ENCODE results near the gene KCNG1.
A peak's percentile ranks its signal among the peaks of the same experiment; 100 is the strongest.

KCNG1 gene

DNA sequence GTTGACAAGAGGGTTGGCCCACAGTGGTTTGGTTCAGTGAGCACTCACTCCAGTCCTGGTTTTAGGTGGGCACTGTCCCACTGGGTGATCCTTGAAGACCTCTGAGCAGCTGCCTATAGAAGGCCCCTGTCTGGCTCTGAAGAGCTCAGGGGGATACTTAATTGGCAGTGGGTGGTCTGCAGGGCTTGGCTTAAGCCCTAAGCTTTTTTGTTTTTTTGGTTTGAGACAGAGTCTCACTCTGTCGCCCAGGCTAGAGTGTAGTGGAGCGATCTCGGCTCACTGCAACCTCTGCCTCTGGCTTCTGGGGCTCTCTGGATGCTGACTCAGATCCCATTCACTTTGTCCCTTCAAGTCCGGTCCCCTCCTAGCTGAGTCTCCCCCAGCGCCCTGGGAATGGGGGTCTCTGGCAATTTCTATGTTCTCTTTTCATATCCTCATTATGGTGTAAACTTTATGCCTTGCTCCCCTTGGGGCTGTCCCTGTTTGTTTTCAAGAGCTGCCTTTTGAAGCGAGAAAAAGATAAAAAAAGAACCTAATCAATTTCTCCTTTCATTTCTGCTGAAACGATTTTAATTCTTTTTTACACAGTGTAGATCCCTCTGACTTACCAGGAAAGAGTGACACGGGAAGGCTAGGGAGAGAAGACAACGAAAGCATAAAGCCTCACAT is 12.2 kb upstream of the KCNG1 start:
- DNase-seq (ENCODE audit: low read depth), result no peak

DNA sequence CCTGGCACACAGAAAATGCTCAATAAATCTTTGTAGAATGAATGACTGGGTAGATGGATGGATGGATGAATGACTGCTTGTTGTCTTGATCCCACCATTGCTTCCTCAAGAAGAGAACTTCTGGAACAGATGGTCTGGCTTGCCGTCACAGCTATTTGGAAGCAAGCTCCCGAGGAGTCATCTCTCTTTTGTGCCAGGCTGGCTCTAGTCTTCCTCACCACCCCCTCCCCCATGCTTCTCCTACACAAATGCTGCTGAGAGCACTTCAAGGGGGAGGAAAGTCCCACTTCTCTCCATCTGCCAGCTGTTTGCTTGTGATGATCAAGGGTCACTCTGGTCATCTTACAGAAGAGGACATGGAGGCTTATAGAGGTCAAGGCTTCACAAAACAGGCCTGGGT is 11.6 kb upstream of the KCNG1 start:
- no peak for DNase-seq (ENCODE audit: low read depth)

DNA sequence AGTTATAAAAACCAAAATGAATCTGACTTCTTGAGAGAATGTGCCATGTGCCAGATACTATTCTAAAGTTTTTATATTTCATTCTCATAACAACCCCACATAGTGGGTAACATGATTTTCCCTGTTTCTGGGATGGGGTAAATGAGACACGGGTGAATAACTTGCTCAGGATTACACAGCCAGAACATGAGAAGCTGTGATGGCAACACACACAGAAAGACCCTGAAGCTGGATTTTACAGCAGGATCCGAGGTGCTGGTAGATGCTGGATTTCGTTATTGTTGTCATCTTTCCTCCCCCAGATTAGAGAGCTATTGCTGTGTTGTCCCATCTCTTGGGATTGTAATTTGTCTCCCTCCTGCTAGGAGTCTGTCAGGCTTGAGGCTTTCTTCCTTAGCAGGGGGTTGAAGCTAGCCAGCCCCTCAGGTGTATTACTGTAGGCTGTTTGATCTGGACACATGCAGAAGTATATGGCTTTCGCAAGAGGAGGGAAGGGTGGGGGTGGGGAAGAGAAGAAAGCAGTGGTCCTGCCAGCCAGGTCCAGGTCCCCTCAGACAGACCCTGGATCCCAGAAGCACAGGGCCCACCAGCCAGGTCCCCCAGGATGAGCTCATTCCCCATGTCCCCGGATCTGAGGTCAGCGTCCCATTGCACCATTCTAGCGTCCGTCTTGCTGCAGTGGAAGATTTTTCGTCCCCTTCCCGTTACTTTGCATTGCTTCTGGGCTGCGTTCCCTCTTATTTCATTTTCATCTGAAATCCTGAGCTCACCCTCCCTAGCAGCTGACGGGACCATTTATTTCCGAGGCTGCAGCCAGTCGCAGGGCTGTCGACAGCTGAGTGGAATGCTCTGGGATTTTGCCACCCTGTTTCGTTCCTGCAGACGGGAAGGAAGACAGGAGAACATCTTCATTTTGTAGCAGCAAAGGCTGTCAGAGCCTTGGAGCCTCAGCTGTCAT is 7.3 kb upstream of the KCNG1 start:
- DNase-seq (ENCODE audit: low read depth), result no peak

DNA sequence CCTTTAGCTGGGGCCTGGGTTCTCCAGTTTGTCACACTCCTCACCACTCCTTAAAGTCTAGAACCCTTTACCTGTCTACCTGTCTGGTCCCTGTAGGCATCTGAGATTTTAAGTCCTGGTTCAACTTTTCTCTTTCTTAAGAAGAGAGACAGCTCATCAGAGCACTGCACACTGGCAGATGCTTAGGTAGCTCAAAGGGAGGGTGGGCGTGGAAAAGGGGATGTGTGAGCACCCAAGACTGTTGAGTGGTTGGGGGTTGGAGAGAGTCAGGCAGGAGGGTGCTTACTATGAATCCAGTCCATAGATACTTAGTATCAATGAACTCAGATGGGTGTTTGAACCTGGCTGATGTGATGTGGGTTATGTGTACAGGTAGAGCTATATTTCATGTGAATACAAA is 6.6 kb upstream of the KCNG1 start:
- DNase-seq (ENCODE audit: low read depth), result no peak

DNA sequence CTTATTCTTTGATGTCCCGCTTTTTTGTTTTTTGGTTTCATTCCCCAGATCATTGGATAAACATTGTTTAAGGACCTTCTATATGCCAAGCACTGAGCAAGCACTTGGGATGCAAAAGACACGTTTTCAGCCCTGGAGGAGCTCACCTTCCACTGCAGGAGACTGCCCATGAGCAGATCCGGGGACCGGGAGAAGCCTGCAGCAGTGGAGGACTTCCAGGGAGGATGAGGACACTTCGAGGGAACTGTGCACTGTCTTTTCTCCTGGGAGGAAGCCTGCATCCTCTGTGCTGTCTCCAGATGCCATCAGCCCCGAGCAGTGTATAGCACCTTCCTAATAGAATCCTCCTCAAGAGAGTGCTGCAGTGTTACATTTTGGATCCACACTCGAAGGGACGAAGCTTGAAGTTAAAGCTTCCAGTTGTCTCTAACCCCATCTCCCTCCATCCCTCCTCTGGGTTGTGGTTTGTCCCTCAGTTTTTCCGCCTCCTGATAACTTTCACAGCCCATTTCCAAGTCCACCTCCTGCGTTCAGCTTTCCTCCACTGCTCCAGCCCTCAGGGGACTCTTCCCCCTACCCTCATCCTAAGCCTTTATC is 5.8 kb upstream of the KCNG1 start:
- DNase-seq (ENCODE audit: low read depth), result no peak

DNA sequence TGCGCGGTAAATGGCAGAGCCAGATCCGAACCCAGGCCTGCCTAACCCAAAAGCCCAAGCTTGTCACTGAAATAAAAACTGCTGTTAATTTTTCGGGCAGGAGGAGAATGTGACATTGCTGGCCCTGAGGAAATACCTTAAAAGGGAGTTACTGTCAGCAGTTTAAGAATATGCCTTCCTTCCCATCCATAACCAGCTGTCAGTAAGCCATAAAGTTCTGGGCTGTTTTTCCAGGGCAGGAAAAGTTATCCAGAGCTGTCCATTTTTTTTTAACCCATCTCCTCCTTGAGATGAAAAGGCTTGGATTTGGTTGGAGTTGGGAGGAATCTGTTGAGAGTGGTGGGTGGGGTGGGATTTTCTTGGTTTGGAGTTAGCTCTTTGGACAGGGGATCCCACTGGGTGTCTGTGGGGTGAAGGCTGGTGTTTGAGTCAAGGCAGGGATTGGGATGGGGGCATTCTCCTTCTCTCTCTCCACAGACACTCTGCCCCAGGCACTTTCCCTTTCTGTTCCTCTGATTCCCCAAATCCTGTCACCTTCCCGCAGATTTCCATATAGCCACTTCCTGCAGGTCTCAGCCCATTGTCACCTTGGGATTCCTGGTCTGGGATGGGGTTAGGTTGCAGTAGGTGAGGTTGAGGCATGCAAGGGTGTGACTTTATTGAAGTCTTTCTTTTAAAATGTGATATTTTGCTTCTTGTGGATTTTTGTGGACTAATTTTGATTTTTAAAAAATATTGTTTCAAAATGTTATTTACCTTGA is 4.3 kb upstream of the KCNG1 start:
- DNase-seq (ENCODE audit: low read depth), result no peak

DNA sequence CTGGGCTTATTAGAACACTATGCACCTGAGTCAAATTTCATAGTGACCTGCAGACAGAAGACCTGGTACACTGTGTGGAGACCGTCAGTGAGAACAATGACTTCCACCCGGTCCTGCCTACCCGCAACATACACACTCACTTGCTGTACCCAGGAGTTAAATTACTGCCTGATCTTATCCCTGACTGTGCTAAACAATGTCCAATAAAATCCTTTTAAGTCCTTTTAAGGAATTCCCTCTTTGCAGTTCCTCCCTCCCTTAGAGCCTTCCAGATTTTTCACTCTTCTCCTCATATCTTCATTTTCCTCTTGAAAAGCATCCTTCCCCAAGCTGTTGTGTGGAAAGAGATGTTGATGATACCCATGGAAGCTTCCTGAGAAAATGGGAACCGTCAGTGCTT is 3.4 kb upstream of the KCNG1 start:
- no peak for DNase-seq (ENCODE audit: low read depth)

DNA sequence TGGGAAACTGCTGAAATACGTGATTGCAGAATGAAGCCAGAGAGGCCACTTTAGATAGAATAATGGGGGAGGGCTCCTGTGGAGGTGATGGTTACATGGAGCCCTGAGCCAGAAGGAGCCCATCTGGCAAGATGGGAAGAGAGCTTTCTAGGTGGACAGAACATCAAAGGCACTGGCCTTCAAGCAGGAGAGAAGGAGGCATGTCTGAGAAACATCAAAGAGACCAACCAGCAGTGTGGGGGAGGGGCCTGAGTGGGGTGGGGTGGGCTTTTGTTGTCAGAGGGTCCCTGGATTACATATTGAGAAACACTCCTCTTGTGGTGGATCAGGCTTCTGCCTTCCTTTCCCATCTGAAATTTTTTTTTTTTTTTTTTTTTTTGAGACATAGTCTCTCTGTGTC is 1.9 kb upstream of the KCNG1 start:
- DNase-seq (ENCODE audit: low read depth), result no peak

DNA sequence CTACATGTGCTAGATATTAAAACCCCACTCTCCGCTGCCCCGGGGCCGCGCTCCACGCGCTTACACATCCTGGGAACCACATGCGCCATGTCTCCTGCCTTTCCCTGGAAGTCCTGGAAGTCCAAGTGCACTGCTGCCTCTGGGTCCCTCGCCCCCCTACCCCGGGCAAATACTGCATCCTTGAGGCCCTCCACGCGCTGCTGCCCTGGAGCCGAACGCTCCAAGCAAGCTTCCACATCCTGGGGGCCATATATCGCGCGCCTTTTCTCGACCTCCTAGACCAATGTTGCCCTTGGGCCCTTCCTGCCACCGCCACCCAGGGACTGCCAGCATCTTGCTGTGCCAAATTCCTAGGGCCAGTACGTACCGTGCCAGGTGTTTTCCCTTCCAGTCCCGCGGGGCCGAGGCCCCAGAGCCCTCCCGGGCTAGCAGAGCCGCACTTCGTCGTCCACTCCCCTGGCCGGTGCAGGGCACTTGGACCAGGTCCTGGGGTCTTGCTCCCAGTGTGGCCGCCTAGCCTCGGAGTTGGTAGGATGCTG is 779 bp upstream of the KCNG1 start:
- peak; percentile 7 for DNase-seq (ENCODE audit: low read depth)

DNA sequence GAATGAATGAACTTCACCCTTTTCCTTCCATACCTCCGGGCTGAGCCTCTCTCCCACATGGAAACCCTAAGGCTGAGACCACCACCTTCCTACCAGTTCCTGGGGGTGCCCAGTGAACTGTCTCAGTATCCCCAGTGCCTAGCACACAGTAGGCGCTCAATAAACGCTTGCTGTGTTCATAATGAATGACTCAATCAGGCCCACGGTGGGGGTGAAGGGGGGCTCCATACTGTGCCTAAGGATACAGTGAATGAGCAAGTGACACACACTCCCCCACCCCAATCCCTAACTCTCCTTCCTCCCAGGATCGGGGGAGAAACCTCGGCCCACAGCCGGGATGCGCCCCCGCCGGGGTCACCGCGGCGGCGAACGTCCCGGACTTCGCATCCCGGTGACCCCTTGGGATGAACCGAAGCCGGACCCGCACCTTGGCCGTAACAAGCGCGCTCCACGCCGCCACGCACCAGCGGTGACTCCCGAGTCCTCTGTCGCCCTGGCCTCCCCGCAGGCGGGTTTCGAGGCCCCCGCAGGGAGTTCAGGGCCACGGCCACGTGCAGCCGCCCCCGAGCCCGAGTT is 592 bp downstream of the KCNG1 start:
- peak; percentile 6 for DNase-seq (ENCODE audit: low read depth)

DNA sequence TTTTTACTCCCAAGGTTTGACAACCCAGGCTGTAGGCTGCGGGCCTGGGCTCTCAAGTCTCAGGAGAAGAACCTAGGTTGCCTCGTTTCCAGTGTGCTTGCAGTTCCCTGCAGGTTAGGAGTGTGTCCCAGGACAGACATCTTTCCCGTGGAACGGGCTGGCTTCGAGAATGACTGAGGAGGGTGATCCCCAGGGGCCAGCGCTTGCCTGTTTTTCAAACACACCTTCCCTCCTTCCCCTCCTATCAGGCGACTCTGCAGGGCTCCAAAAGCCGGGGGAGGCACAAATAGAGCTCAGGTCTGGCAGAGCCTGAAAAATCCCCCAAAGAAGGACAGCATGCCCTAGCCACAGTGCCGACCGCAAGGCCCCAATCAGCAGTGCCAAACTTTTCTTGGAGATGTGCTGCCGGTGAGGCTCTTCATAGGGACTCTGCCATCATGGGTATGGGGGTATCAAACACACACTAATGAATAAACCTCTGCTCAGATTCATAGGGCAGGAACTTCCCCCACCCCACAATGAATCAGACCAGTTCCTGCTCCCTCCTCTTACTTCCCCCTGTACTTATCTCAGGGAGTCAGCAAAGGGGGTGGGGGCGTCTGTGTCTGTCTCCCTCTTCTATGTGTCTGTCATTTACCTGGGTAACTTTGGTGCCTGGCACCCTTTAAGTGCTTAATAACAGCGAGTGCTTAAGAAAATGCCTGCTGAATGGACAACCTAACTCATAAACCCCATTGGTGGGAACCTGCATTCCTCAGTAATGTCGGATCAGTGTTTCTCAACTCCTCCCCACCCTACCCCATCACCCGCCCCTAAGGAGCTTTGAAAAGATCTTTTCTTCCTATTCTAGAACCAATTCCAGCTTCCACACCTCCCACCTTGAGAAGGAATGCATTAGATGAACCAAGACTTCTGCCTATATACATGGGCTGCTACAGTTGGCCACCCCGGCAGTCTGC is 1.6 kb downstream of the KCNG1 start:
- peak; percentile 72 for DNase-seq (ENCODE audit: low read depth)

DNA sequence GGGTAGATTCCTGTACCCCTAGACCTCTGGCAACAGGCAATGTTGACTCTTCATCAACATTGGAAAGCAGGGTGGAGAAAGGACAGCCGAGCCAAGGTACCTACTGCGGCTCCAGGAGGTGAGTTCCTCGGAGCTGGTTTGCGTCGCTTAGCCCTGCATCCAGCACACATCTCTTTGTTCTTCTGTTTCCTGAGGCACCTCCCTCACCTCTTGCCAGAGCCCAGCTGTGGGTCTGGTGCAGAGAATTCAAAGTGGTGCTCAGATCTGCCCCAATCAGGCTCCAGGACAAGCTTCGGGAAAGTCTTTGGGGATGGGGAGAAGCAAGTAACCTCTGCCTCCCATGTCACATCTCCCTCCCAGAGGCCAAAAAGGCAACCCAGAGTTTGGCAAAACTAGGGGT is 2.2 kb downstream of the KCNG1 start:
- DNase-seq (ENCODE audit: low read depth), result no peak

DNA sequence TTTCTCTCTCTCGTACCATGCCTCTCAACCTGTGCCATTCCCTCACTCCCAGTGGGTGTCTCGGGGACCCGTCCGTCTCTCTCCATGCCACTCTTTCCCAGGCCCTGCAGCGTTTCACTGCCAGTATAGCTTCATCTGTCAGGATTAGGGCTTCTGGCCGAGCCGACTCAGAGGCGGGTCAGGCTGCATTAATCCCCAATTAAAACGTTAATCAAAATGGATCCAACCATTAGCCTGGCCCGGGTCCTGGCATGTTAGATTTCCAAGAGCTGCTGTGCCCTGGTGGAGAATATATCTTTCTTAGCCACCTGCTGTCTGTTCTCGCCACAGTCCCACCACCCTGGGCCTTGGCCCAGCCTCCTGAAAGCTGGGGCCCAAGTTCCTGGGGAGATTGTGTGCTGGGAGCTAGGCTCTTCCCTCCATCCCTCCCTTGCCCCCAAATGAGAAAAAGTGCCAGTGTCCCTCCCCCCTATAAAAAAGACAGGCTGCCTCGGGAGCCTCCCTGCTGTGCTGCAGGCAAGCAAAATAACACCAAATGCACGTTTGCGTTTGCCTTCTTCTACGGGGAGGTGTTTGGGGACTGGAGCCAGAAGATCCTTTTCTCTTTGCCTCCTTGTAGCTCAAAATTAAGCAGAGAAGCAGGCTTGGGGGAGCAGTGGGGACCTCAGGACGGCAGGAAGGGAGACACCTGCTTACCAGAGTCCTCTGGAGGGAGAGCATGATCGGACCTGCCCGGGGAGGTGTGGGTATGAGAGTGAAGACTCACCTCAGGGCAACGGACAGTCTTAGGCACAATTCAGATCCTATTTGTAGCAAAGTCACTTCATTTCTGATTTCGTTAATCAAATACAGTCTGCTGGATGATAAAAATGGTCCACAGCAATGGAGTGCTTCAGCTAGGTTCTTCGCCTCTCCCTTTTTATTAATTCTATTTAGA is 3.0 kb downstream of the KCNG1 start:
- no peak for DNase-seq (ENCODE audit: low read depth)

DNA sequence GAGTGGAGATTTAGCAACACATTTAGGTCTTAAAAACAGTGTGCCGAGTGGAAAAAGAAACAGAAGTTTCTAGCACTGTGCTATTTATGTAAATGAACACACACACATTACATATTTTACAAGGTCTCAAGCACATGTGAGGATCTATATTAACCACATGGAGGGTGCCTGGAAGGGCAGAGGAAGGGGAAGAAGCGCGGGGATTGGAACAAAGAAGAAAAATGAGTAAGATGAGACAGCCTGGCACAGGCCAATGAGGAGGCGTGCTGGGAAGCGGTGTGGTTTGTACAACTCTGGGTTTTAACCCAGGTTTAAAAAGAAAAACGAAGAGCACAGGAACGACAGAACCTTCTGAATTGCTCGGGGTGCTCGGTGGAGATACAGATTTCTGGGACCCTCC is 5.7 kb downstream of the KCNG1 start:
- DNase-seq (ENCODE audit: low read depth), result no peak

DNA sequence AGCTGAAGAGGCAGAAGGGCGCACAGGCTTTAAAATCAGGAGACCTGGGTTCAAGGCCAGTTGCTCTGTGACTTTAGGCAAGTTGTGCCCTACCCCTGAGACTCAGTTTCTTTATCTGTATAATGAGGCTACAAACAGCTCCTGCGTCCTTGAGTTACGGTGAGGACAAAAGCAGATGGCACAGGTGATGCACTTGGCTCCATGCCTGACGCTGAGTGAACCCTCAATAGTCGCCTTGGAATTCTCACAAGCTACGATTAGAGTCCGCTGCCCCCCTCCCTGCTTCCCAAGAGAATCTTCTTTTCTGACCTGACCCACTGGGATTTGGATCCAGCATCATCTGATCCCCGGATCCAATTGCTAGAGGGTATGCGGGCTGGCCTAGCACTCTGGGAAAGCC is 6.4 kb downstream of the KCNG1 start:
- no peak for DNase-seq (ENCODE audit: low read depth)

DNA sequence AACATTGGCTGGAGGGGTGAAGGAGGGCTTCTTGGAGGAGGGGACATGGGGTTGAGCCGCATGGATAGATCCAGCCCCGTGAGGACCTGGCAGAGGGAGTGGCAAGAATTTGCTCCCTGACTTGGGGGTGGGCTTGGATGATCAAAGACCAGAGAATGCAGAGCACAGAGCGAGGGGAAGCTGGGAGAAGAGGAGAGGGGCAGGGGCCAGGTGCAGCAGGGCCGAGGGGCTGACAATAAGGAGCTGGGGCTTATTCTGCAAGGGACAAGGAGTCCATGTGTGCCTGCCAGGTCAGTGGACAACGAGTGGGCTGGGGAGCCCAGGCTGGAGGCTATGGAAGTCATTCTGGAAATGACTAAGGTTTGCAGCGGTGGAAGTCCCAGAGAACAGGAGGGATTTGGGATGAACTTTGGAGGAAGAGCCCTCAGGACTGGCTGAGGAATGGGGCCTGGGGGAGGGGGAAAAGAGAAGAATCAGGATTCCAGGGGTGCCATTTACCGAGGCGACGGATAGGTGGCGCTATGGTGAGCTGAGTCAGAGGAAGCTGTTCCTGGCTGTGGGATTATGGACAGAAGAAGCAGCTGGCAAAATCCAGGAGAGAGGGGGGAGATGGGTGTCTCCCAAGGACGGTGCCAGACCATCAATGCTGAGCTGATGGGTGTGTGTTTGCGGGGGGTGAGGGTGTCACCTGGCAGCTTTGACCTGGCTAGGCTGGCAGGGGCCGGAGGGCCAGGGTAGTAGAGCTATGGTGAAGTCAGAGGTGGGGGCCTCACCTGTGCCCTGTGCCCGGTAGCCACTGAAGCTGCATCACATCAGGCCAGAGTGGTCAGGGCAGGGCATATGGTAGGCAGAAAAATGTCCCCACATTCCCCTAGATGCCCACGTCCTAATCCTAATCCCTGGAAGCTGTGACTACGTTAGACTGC is 7.8 kb downstream of the KCNG1 start:
- DNase-seq (ENCODE audit: low read depth), result peak; percentile 66

DNA sequence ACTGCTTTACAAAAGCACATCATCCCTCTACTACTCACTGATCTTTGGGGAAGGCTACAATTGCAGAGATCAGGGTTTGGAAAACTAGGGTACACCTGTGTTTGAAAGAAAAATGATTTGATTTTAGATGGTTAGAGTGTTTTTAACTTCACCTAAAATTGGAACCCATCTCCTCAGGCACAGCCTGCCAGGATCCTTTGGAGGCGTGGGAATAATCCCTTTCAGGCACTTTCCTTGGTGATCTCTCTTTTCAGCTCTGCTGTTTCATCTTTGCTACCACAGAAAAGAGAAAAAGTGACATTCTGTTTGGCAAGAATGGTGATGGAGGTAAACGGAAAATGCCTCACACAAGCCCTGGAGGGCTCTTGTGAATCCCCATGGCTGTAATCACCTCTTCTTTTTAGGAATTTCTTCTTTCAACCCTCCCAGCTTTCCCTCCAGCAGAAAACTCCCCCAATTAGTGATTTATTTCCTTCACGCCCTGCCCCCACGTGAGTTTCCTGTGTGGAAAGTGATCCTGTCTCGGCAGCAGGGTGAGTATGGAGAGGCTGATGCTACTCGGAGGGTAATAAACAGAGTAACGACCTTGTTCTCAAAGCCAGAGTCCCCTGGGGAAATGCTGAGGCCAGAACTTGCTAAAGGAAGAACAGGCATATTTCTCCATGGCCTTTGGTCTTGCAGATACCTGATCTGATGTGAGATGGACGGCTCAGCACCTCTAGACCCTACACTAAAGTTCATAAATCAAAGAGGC is 9.2 kb downstream of the KCNG1 start:
- no peak for DNase-seq (ENCODE audit: low read depth)

DNA sequence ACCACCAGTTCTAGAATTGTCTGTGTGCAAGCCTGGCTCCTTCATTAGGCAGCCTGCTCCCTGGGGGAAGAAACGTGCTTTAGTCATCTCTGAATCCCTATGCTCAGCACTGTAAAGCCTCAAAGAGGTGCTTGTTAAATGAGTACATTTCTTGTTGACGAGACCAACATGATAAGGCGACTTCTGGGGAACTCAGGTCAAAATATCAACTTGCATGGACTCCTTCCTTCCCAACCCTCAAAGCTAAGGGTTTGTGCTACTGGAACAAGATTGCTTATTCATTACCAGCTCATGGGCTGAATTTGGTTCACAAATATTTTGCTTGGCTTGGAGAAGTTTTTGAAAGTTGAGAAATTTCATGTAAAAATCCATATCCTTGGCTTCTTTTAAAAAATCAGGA is 10.6 kb downstream of the KCNG1 start:
- no peak for DNase-seq (ENCODE audit: low read depth)

Measured in iris pigment epithelial cell (primary cell).